Activated naive CD4-positive, alpha-beta T cell treated with anti-CD3 and anti-CD28 coated beads, Interleukin-2, amount 10 ng/mL, durations not matched to agents 7 days and 5 days (primary cell): ENCODE measurements around the gene PRXL2C.
"Not testable (repeated sequence)": the region's sequence is repeated elsewhere in the genome, so short reads cannot be mapped to it uniquely, and the experiment has no call there.

Experiments used
- CTCF ChIA-PET: fragments of 350-600 bp; sonication (Branson Sonifier 250); formaldehyde crosslinking; loops from one replicate; lab custom pipeline; 2021; ENCODE audit warnings: antibody characterized with exemption; lab: Charles Lee
- DNase-seq: peaks from one replicate; pipeline ENCODE4 v3.0.0-alpha.2; 2020
- H3K27ac Mint-ChIP-seq: one replicate; pipeline ENCODE4 v1.8.0; 2021; ENCODE audit warnings: mild to moderate bottlenecking, moderate library complexity, mixed read lengths
- H3K27me3 Mint-ChIP-seq: one replicate; pipeline ENCODE4 v1.8.0; 2021; ENCODE audit warnings: mild to moderate bottlenecking, mixed read lengths
- H3K36me3 Mint-ChIP-seq: one replicate; pipeline ENCODE4 v1.8.0; 2021; ENCODE audit warnings: mixed read lengths
- H3K4me1 Mint-ChIP-seq: one replicate; pipeline ENCODE4 v1.8.0; 2021; ENCODE audit warnings: mixed read lengths
- H3K4me3 Mint-ChIP-seq: one replicate; pipeline ENCODE4 v1.8.0; 2021; ENCODE audit warnings: mild to moderate bottlenecking, moderate library complexity, mixed read lengths
- H3K9me3 Mint-ChIP-seq: one replicate; pipeline ENCODE4 v1.8.0; 2021; ENCODE audit warnings: mixed read lengths

PRXL2C gene

DNA sequence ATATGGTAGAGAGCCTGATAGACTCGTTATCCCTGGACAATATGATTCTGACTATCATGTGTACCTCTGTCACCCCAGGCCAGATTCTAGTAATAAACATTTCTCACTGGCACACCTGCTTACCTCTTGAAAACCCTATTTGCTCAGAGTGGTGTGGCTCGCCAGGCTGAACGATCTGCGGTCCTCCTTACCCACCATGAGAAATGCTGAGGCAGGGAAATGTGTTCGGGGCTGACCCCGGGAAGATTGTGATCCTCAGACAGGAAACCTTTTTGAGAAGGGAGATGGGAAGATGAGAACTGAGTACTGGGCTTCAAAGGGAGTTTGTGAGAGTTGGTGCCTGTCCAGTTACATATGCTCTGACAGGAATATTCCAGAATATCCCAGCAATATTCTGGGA, 10.7 kb upstream of the PRXL2C start:
- Mint-ChIP-seq H3K27me3 (peaks cover 7% of the 10 kb centered on the region), H3K9me3 (no peaks in the 10 kb centered on the region), H3K4me3 (no peak overlapping the region), H3K27ac (no peak overlapping the region), H3K4me1 (peaks cover 3% of the 10 kb centered on the region), H3K36me3 (no peaks in the 10 kb centered on the region)
- CTCF ChIA-PET, result interaction anchor here (1.6 to 3.3 kb wide), 3 partner anchors 10 to 338 kb away, joined by 10 to 26 read pairs (median 24); no protein-coding TSS in a partner anchor
- DNase-seq, result no peak

GRCh38 chr9:96663506-96664120, 8.5 kb upstream of the PRXL2C start:
- H3K4me3 Mint-ChIP-seq, result no peak overlapping the region
- H3K27me3 Mint-ChIP-seq, result peaks cover 4% of the 10 kb centered on the region
- DNase-seq, result no peak
- no peaks in the 10 kb centered on the region for H3K9me3 Mint-ChIP-seq
- CTCF ChIA-PET, result no interaction called here
- H3K4me1 Mint-ChIP-seq, result peaks cover 3% of the 10 kb centered on the region
- H3K27ac Mint-ChIP-seq, result no peak overlapping the region
- no peaks in the 10 kb centered on the region for H3K36me3 Mint-ChIP-seq

- Mint-ChIP-seq H3K9me3 (no peaks in the 10 kb centered on the region), H3K27me3 (peaks cover 11% of the 10 kb centered on the region), H3K4me3 (no peak overlapping the region), H3K36me3 (no peaks in the 10 kb centered on the region), H3K4me1 (peaks cover 2% of the 10 kb centered on the region), H3K27ac (no peak overlapping the region)
- CTCF ChIA-PET, result no interaction called here
- DNase-seq, result no peak
Observed at GRCh38 chr9:96661711-96662110, 6.6 kb upstream of the PRXL2C start.

DNA sequence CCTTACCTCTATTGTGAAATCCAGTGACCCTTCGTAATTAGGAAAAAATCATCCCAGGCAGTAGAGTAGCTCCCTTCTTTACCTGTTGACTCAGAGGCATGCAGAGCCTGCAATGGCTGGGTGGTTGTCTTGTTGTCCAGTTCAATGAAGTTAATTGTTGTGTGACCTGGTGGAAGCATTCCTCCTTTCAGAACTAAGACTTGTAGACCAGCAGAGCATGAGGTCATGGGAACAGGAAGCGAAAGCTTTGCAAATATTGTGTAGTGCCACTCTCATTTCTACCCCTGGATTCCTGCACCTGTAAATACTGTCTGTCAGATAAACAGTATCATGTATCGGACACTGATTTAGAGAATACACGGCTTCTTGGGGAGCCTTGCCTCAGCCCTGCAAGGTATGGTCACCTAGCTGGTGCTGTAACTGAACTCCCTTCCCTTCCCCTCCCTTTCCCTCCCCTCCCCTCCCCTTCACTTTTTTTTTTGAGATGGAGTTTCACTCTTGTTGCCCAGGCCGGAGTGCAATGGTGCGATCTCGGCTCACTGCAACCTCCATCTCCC, 5.7 kb upstream of the PRXL2C start:
- H3K27ac Mint-ChIP-seq, result no peak overlapping the region
- no peak overlapping the region for H3K4me3 Mint-ChIP-seq
- no peaks in the 10 kb centered on the region for H3K9me3 Mint-ChIP-seq
- H3K36me3 Mint-ChIP-seq, result no peaks in the 10 kb centered on the region
- peaks cover 15% of the 10 kb centered on the region for H3K27me3 Mint-ChIP-seq
- H3K4me1 Mint-ChIP-seq, result peaks cover 5% of the 10 kb centered on the region
- DNase-seq, result no peak
- CTCF ChIA-PET, result no interaction called here

DNA sequence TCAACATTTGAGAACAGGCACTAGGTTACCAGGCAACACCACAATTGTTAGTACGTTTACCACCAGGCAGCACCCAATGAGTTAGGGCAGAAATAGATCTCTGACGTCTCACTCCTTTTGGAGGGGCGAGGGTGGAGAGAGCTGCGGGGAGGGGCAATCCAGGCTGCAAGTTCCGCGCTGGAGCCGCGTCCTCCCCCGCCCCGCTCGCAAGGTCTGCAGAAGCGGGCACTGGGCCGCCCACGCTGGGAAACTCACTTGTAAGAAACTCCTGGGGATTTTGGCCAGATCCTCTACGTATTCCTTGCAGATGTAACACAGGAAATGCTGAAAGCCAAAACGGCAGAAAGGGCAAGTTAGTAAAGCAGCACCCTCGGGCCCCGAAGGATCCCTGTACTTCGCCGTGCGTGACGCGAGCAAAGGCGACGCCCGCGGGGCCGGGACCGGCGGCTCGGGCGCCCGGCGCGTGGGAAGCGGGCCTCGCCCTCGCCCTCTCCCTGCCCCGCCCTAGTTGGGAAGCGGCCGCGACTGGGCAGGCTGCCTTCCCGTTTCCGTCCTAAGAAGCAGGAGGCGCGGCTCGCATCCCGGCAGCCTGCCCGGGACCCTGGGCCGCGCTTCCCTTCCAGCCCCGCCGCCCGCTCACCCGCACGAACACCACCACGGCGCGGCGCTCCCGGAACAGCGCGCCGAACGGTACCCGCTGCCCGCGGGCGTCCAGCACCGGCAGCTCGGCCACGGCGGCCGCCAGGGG, 493 bp downstream of the PRXL2C start:
- peak; percentile 69 for DNase-seq
- H3K27ac Mint-ChIP-seq, result peak overlapping the region; percentile 81
- H3K4me1 Mint-ChIP-seq, result peaks cover 16% of the 10 kb centered on the region
- no peaks in the 10 kb centered on the region for H3K36me3 Mint-ChIP-seq
- CTCF ChIA-PET, result interaction anchor here (0.8 kb wide), 1 partner anchor 268 kb away, joined by 3 read pairs; no protein-coding TSS in a partner anchor
- peak overlapping the region; percentile 80 for H3K4me3 Mint-ChIP-seq
- peaks cover 17% of the 10 kb centered on the region for H3K27me3 Mint-ChIP-seq
- no peaks in the 10 kb centered on the region for H3K9me3 Mint-ChIP-seq

DNA sequence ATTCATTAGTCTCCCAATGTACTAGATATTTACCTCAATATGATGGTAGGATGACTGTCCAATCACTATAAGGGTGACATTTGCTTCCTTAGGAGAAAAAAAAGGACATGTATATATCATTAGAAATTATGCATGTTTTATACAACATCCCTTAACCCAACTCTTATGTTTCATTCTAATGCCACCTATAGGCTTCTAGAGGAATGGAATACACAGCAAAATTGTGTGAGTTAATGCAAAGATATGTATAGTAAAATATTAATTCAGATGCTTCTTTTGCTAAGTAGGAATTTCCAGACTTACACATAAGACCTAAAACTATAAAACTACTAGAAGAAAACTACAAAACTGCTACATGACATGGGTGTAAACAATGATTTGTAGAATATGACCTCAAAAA, 3.5 kb downstream of the PRXL2C start:
- Mint-ChIP-seq H3K27ac (no peak overlapping the region), H3K4me3 (no peak overlapping the region), H3K9me3 (no peaks in the 10 kb centered on the region), H3K4me1 (peaks cover 16% of the 10 kb centered on the region), H3K36me3 (peaks cover 3% of the 10 kb centered on the region), H3K27me3 (peaks cover 11% of the 10 kb centered on the region)
- CTCF ChIA-PET, result no interaction called here
- DNase-seq, result no peak

- H3K27ac Mint-ChIP-seq, result no peak overlapping the region
Observed at GRCh38 chr9:96649620-96650324, 5.3 kb downstream of the PRXL2C start.

DNA sequence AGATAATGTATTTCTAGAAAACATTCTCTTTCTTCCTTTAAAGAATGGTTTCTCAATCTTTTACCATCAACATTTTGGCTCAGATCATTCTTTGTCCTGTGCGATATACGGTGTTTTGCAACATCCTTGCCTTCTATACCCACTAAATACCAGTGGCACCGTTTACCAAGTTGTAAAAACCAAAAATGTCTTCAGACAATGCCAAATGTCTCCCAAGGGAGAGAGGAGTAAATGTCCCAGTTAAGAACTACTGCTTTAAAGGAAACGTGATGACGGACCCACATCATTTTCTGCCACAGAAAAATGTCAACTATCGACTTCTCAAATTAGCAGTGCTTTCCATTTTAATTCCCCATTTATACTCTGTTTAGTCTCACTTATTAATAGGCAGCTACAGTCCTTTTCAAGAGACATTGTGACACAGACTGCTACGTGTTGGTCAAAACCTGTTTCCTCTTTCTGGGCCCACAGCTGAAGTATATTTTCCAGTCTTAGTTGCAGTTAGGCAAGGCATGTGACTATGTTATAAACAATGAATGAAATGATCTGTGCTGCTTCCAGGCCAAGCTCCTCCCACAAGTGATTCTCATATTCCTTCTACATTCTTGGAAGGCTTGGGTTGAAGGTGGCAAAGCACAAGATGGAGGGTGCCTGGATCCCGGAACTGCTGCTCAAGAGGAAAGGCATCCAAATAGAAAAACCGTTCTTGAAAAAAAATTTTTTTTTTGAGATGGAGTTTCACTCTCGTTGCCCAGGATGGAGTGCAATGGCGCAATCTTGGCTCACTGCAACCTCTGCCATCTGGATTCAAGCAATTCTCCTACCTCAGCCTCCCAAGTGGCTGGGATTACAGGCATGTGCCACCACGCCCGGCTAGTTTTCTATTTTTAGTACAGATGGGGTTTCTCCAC, 8.8 kb downstream of the PRXL2C start:
- DNase-seq, result no peak
- H3K36me3 Mint-ChIP-seq, result peaks cover 3% of the 10 kb centered on the region
- H3K4me3 Mint-ChIP-seq, result no peak overlapping the region
- H3K4me1 Mint-ChIP-seq, result no peaks in the 10 kb centered on the region
- no peaks in the 10 kb centered on the region for H3K9me3 Mint-ChIP-seq
- CTCF ChIA-PET, result no interaction called here
- no peaks in the 10 kb centered on the region for H3K27me3 Mint-ChIP-seq
- H3K27ac Mint-ChIP-seq, result no peak overlapping the region

More at GRCh38 chr9:96649620-96650324, 5.3 kb downstream of the PRXL2C start:
- Mint-ChIP-seq H3K4me1 (peaks cover 6% of the 10 kb centered on the region), H3K4me3 (no peak overlapping the region), H3K36me3 (peaks cover 3% of the 10 kb centered on the region), H3K9me3 (no peaks in the 10 kb centered on the region), H3K27me3 (no peaks in the 10 kb centered on the region)
- CTCF ChIA-PET, result interaction anchor here (2.3 kb wide), 1 partner anchor 323 kb away, joined by 12 read pairs; no protein-coding TSS in a partner anchor
- no peak for DNase-seq

DNA sequence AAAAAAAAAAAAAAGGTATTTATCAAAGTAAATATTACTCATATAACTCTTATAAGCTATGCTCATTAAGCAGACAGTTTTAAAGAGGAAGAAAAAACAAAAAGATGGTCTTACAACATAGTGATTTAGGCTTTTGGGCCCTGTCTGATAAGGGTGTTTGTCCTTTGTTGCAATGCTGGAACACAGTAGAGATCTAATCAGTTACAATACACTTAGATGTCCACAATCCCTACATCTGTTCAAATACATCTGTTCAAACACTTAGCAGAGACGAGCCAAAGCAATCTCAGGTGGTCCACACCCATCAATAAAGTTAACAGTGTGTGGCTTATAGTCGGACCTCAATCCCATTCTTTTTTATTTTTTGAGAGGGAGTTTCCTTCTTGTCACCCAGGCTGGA, 11.0 kb downstream of the PRXL2C start:
- Mint-ChIP-seq H3K4me1 (no peaks in the 10 kb centered on the region), H3K4me3 (no peak overlapping the region), H3K36me3 (peaks cover 3% of the 10 kb centered on the region), H3K9me3 (no peaks in the 10 kb centered on the region), H3K27me3 (no peaks in the 10 kb centered on the region), H3K27ac (no peak overlapping the region)
- no peak for DNase-seq
- CTCF ChIA-PET, result no interaction called here

- peaks cover 3% of the 10 kb centered on the region for H3K27me3 Mint-ChIP-seq
- CTCF ChIA-PET, result no interaction called here
- no peaks in the 10 kb centered on the region for H3K36me3 Mint-ChIP-seq
- no peak for DNase-seq
- H3K4me1 Mint-ChIP-seq, result no peaks in the 10 kb centered on the region
- no peak overlapping the region for H3K27ac Mint-ChIP-seq
- no peaks in the 10 kb centered on the region for H3K9me3 Mint-ChIP-seq
- H3K4me3 Mint-ChIP-seq, result no peak overlapping the region
Observed at GRCh38 chr9:96641514-96641913, 13.6 kb downstream of the PRXL2C start.

- DNase-seq, result no peak
- Mint-ChIP-seq H3K9me3 (no peaks in the 10 kb centered on the region), H3K27ac (no peak overlapping the region), H3K4me1 (no peaks in the 10 kb centered on the region), H3K4me3 (no peak overlapping the region), H3K36me3 (no peaks in the 10 kb centered on the region), H3K27me3 (peaks cover 7% of the 10 kb centered on the region)
- CTCF ChIA-PET, result no interaction called here
Observed at GRCh38 chr9:96638606-96639364, 16.3 kb downstream of the PRXL2C start.

DNA sequence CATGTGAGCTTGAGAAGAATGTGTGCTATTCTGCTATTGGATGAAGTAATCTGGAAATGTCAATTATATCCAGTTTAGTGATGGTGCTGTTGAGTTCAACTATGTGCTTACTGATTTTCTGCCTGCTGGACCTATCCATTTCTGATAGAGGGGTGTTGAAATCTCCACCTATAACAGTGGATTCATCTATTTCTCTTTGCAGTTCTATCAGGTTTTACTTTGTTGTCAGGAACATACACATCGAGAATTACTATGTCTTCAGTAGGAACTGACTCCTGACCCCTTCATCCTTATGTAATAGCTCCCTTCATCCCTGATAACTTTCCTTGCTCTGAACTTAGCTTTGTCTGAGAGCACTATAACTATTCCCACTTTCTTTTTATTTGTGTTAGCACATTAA, 18.7 kb downstream of the PRXL2C start:
- no peaks in the 10 kb centered on the region for H3K4me1 Mint-ChIP-seq
- H3K27me3 Mint-ChIP-seq, result peaks cover 10% of the 10 kb centered on the region
- H3K4me3 Mint-ChIP-seq, result no peak overlapping the region
- no peak for DNase-seq
- CTCF ChIA-PET, result no interaction called here
- H3K27ac Mint-ChIP-seq, result no peak overlapping the region
- no peaks in the 10 kb centered on the region for H3K9me3 Mint-ChIP-seq
- H3K36me3 Mint-ChIP-seq, result no peaks in the 10 kb centered on the region

- H3K27ac Mint-ChIP-seq, DNase-seq, H3K4me3 Mint-ChIP-seq, CTCF ChIA-PET, H3K9me3 Mint-ChIP-seq, H3K4me1 Mint-ChIP-seq, H3K36me3 Mint-ChIP-seq: not testable (repeated sequence)
- peaks cover 21% of the 10 kb centered on the region for H3K27me3 Mint-ChIP-seq
Observed at GRCh38 chr9:96633579-96633978, 21.5 kb downstream of the PRXL2C start.
